ENCODE data around the gene ZNF667. TPM values are rescaled to one million over a fixed set of nuclear protein-coding genes. Genes with fewer than 3 reads are reported as not detected.

The ZNF667 gene
- total RNA-seq, result 1 to 10 TPM; 2.4 to 6.8 (median 3.6) TPM

GRCh38 chr19:56476651-56477428 is at the start of gene ZNF667:
Gene ZNF667, minus strand, starts transcription at chr19:56477345. Its CDS starts 14,975 bp downstream, at chr19:56462370.
- DNase-seq (ENCODE audit: low spot score), result no peak

GRCh38 chr19:56525214-56525860 is 48.2 kb upstream of the ZNF667 start:
- DNase-seq (ENCODE audit: low spot score), result no peak
- no peak for TF ChIP-seq CTCF (IDR thresholded peaks at IDR 0.05)
- no peak for ATAC-seq (ENCODE audit: low FRiP score)

More at GRCh38 chr19:56476651-56477428, at the start of gene ZNF667:
- no peak for TF ChIP-seq CTCF (IDR thresholded peaks at IDR 0.05)
- ATAC-seq (ENCODE audit: low FRiP score), result no peak

GRCh38 chr19:56508290-56508778 is 31.2 kb upstream of the ZNF667 start:
- no peak for DNase-seq (ENCODE audit: low spot score)
- no peak for ATAC-seq (ENCODE audit: low FRiP score)
- no peak for TF ChIP-seq CTCF (IDR thresholded peaks at IDR 0.05)

- ATAC-seq (ENCODE audit: low FRiP score), result peak; percentile 100
- peak; percentile 96 for DNase-seq (ENCODE audit: low spot score)
- no peak for TF ChIP-seq CTCF (IDR thresholded peaks at IDR 0.05)
Observed at GRCh38 chr19:56507446-56508289, 30.5 kb upstream of the ZNF667 start, which contains the start of gene ZNF471. Gene ZNF471, plus strand, starts transcription at chr19:56507855. Its CDS starts 3,717 bp downstream, at chr19:56511572.

GRCh38 chr19:56504581-56504980 is 27.4 kb upstream of the ZNF667 start:
- no peak for TF ChIP-seq CTCF (IDR thresholded peaks at IDR 0.05)
- no peak for ATAC-seq (ENCODE audit: low FRiP score)
- DNase-seq (ENCODE audit: low spot score), result no peak

GRCh38 chr19:56491399-56491798 is 14.3 kb upstream of the ZNF667 start:
- no peak for ATAC-seq (ENCODE audit: low FRiP score)
- no peak for DNase-seq (ENCODE audit: low spot score)
- no peak for TF ChIP-seq CTCF (IDR thresholded peaks at IDR 0.05)
